ENCODE results near the gene RPL10.
A peak's percentile ranks its signal among the peaks of the same experiment; 100 is the strongest.

Gene RPL10

GRCh38 chrX:154397888-154398667, at the start of gene RPL10:
Gene RPL10 (plus strand): TSS chrX:154398377. CDS start chrX:154398520, 143 bp downstream.
- peak; percentile 90 for DNase-seq (ENCODE audit: low spot score)

- no peak for DNase-seq (ENCODE audit: low spot score)
Measured at GRCh38 chrX:154348646-154349358, 49.4 kb upstream of the RPL10 start.

DNA sequence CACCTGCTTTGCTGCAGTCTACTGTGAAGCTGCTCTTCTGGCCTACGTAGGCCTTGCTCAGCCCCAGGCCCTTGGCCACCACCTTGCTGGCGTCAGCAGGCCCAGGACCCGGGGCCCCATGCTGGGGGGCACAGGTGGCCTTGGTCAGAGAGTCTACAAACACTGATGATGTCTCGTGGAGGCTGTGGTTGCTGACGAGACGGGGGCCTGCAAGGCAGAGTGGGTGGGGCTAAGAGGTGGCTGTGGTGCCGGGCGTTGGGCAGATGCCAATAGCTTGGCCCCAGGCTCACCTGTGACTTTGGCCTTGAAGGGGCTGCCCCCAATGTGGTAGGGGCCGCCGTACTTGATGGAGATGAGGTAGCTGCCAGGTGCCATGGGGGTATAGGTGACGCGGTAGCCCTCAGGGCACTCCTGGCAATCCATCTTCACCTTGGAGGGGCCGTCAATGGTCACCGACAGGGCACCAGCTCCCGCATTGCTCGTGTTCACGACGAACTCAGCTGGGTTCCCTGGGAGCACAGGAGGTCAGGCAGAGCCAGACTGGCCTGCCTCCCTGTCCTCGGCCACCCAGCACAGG, 48.7 kb upstream of the RPL10 start:
- no peak for DNase-seq (ENCODE audit: low spot score)

GRCh38 chrX:154349979-154350378, 48.2 kb upstream of the RPL10 start:
- no peak for DNase-seq (ENCODE audit: low spot score)

- no peak for DNase-seq (ENCODE audit: low spot score)
Measured at GRCh38 chrX:154350429-154351182, 47.6 kb upstream of the RPL10 start.

GRCh38 chrX:154351183-154352011, 46.8 kb upstream of the RPL10 start:
- DNase-seq (ENCODE audit: low spot score) = peak; percentile 30

GRCh38 chrX:154352012-154352401, 46.2 kb upstream of the RPL10 start:
- DNase-seq (ENCODE audit: low spot score) = no peak

- no peak for DNase-seq (ENCODE audit: low spot score)
Measured at GRCh38 chrX:154352466-154352865, 45.7 kb upstream of the RPL10 start.

DNA sequence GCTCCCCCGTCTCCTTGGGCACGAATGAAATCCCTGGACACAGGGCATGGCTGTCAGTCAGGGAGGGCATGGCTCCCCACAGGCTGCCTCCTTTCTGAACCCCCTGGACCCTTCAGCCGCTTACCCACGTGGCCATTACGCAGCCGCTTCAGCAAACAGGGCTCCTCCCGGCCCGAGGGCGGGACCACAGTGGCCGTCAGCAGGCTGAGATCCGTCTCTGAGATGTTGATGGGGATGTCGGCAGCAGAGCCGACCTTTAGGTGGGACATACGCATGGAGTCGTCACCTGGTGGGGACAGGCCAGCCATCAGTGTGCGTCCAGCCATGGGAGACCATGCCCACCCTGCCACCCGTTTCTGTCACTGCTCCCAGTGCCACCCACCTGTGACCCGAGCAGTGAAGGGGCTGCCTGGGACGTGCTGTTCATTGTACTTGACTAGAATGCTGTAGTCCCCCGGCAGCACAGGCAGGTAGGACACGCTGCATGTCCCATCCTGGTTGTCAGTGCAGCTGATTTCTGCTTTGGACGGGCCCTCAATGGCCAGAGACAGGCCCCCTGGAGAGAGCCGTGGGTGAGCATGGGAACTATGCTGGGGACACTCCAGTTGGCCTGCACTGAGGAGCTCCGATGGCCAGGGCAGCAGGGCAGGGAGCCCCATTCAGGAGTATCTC, 44.9 kb upstream of the RPL10 start:
- no peak for DNase-seq (ENCODE audit: low spot score)

GRCh38 chrX:154354013-154354412, 44.2 kb upstream of the RPL10 start:
- DNase-seq (ENCODE audit: low spot score) = no peak

DNA sequence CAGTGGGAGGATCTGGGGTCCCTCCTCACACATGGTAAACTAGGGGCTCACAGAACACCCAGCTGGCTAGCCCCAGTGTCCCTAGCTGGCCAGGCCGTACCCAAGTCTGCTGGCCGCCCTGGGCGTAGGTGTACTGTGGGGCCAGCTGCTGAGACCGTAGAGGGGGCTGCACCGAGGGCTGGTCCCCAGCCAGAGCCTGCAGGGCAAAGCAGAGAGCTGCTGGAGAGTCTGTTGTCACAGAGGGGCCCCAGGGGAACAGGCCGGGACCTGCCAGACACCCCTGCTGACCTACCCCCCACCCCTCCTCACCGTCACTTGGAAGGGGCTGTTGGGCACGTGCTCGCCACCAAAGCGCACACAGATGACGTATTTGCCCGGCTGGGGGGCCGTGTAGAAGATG, 43.7 kb upstream of the RPL10 start:
- DNase-seq (ENCODE audit: low spot score) = no peak

DNA sequence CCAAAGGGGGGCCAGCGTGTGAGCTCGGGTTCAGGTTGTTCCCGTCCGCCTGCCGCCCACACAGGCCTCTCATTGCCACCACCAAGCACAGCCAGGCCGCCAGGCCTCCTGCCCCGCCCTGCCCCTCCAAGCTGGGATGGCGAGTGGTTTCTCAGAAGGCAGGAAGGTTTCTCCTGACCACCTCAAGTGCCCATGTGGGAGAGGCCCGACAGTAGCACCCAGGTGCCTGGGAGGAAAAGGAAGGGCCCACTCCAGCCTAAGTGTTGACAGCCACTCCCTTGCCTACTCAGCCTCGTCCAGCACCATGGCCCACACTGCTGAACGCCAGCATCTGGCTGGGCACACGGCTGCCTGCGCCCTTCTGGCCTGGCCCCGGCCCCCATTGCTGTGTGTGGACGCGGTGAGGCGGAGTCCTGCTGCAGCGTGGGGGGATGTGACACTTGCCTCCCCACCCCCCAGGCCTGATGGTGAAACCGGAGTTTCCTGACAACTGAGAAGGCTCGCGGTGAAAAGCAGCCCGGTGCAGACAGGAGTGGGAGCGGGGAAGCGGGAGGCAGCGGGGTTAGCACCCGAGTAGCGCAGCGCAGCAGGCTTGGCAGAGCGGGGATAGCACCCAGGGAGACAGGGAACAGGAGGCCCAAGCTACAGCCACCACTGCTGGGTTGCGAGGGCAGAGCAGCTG, 42.9 kb upstream of the RPL10 start:
- no peak for DNase-seq (ENCODE audit: low spot score)

GRCh38 chrX:154355776-154356140, 42.4 kb upstream of the RPL10 start:
- DNase-seq (ENCODE audit: low spot score) = no peak

DNA sequence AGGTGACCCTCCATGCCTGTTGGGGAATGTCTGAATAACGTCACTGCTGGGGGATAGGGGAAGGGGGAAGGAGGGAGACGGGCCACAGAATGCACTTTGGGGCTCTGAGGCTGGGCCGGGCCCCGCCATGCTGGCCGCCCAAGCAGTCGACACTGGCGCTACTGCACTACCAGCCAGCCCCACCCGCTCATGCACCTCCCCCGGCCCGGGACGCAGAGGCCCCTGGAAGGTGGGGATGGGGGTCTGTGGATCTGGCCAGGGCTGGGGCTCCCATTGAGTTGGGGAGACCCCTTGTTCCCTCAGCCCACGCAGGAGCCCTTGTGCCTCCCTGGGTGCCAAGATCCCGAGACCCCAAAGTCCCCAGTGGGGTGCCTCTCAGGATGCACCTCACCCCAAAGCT, 41.6 kb upstream of the RPL10 start:
- DNase-seq (ENCODE audit: low spot score) = no peak

DNA sequence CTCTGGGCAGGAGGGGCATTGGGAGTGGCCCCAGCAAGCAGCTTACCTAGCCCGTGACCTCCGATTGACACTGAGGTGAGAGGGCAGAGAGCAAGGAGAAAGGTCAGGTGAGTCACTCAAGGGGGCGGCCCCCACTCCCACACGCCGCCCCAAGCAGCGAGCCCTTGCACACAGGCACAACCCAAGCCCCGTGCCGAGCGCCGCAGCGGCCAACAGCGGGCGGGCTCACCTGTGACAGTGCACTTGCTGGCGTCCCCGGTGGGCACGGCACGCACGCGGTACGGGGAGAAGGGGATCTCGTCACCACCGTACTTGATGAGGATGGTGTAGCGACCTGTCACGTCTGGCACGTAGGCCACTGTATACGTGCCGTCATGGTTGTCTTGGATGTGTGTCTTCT, 41.0 kb upstream of the RPL10 start:
- no peak for DNase-seq (ENCODE audit: low spot score)

DNA sequence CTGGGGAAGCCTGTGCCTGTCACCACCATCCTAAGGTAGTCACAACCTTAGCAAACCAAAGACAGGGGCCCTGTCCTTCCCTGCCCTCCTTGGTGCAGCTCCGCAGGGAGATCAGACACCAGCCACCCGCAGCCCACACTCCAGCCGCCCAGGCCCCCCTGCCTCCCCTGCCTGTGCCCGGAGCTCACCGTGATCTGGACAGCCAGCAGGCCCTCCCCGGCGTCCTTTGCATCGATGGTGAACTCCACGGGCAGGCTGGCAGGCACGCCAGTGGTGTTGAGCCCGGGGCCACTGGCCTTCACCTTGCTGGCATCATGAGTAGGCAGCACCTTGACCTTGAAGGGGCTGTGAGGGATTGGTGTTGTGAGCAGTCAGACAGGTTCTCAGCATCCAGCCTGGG, 40.2 kb upstream of the RPL10 start:
- DNase-seq (ENCODE audit: low spot score) = no peak

- DNase-seq (ENCODE audit: low spot score) = no peak
Measured at GRCh38 chrX:154358829-154359228, 39.3 kb upstream of the RPL10 start.

DNA sequence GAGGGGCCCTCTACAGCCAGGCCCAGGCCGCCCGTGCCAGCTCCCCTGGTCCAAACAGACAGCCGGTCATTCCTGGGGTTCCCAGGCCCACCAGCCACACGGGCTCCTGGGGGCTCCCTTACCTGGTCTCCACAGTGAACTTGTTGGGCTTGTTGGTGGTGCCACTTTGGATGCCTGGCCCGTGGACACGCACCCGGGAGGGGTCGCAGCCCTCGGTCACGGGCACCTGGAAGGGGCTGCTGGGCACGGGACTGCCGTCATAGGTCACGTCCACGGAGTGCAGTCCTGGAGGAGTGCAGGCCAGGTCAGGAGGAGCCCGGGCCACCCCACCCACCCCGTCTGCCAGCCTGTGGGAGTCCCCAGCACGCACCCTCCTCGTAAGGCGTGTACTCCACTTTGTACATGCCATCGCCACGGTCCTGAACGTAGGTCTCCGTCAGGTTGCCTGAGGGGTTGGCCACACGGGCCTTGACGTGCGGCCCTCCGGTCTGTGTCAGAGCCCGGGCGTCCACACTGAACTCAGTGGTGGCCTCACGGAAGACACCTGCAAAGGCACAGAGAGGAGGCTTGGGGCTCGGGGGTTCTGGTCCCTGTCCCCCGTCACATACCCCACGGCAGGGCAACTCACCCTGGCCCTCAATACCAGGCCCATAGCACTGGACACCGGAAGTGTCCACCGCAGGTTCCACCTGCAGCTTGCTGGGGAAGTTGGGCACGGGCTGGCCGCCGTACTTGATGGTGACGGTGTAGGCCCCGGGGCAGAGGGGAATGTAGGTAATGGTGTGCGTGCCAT, 38.6 kb upstream of the RPL10 start:
- DNase-seq (ENCODE audit: low spot score) = no peak

DNA sequence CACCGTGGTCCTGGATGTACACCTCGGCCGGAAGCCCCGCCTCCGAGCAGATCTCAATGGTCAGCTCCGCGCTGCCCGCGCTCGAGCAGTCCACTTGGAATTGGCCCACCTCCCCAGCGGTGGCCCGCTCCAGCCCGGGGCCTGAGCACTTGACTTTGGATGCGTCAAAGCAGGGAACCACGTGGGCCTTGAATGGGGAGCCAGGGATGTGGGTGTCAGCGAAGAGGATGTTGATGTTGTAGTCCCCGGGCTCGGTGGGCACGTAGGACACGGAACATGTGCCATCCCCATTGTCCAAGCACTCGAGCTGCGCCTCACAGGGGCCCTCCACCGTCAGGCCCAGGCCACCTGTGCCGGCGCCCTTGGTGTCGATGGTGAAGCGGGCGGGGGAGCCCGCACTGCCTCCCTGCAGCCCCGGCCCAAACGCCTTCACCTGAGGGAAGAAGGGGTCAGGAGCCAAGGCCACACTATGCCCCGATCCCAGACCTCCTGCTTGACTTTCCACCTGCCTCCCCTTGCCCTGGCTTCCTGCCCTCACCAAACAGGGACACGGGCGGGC, 37.9 kb upstream of the RPL10 start:
- no peak for DNase-seq (ENCODE audit: low spot score)

Measured in hematopoietic multipotent progenitor cell treated with erythropoietin and hydrocortisone succinate and interleukin-3 and kit ligand, for 15 days (in vitro differentiated cells).